AG04449 (cell line): Measurements from ENCODE around the gene CDH12.

Experiments
- CTCF ChIA-PET: fragments of 350-600 bp; formaldehyde crosslinking; extraction: SDS; loops from one replicate; lab custom pipeline; 2021; ENCODE audit warnings: antibody characterized with exemption; lab: Yijun Ruan, JAX
- POLR2A ChIA-PET: fragments of 400-600, 350-600 bp; formaldehyde crosslinking; extraction: SDS; loops from one replicate; lab custom pipeline; 2020; ENCODE audit warnings: antibody characterized with exemption, inconsistent platforms; lab: Yijun Ruan, JAX
- DNase-seq: peaks from one replicate; pipeline ENCODE4 v3.0.0-alpha.2; 2010; ENCODE audit warnings: low read depth, low spot score
- H3K4me3 ChIP-seq: 2 replicates; pipeline ENCODE4 v1.5.1; 2011; ENCODE audit warnings: low read depth, mild to moderate bottlenecking, control low read depth, low read length
- TF ChIP-seq, protein P1 (sequence below): IDR thresholded peaks from one replicate; pipeline ENCODE4 v1.5.1; 2011; ENCODE audit warnings: mild to moderate bottlenecking, moderate library complexity, low read length, control low read depth, inconsistent platforms; ENCODE audit not compliant: insufficient read depth; ENCODE audit errors: missing control alignments

The CDH12 gene

DNA sequence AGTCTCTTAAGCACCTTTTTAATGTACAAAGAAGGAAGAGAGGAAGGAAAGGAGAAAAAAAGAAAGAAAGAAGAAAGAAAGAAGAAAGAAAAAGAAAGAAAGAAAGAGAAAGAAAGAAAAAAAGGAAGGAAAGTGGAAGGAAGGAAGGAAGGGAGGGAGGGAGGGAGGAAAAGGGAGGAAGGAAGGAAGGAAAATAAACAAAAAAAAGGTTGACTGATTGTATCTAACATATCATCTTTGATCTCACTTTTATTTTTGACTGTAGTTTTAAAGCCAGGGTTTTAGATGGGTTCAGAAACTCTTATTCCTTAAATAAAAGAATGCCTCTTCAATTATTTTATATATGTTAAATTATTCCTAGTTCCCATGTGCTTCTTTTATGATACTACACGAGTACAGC, 794.5 kb downstream of the CDH12 start:
- TF ChIP-seq, protein P1, sequence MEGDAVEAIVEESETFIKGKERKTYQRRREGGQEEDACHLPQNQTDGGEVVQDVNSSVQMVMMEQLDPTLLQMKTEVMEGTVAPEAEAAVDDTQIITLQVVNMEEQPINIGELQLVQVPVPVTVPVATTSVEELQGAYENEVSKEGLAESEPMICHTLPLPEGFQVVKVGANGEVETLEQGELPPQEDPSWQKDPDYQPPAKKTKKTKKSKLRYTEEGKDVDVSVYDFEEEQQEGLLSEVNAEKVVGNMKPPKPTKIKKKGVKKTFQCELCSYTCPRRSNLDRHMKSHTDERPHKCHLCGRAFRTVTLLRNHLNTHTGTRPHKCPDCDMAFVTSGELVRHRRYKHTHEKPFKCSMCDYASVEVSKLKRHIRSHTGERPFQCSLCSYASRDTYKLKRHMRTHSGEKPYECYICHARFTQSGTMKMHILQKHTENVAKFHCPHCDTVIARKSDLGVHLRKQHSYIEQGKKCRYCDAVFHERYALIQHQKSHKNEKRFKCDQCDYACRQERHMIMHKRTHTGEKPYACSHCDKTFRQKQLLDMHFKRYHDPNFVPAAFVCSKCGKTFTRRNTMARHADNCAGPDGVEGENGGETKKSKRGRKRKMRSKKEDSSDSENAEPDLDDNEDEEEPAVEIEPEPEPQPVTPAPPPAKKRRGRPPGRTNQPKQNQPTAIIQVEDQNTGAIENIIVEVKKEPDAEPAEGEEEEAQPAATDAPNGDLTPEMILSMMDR = no peak

DNA sequence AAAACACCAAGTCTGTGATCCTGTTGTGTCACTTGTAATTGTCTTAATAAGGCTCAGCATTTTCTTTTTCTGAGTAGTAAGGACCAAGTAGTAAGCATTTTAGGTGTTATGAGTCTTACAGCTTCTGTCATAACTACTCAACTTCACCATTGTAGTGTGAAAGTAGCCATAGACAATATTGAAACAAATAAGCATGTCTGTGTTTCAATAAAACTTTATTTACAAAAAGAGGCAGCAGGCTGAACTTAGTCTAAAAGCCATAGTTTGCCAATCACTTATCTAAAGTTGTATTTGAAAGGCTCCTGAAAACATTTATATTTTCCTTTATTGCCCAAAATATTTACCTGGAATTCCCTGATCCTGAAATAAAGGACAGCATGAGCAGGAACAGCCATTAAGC, 796.1 kb downstream of the CDH12 start:
- POLR2A ChIA-PET = no interaction called here
- DNase-seq = no peak
- H3K4me3 ChIP-seq = no peak overlapping the region
- CTCF ChIA-PET = no interaction called here
- TF ChIP-seq, protein P1 = no peak

More for the DNA sequence above, 794.5 kb downstream of the CDH12 start:
- ChIA-PET CTCF (no interaction called here), POLR2A (no interaction called here)
- no peak overlapping the region for H3K4me3 ChIP-seq
- DNase-seq = no peak

DNA sequence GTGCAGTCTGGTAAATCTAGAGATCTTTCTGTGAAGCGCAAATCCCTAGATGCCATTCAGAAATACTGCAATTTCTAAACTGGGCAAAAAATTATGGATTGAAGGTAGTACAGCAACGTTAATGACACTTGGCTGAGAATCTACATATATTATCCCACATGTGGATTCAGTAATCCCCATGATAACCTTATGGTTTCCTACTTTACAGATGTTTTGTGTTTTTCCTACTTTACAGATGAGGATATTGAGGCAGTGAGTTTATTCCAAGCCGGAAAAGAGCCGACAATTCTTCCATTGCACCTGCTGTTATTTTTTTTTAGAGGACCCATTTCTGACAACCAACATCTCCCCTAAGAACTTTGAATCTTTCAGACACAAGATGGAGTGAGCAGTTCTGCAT, 796.5 kb downstream of the CDH12 start:
- CTCF ChIA-PET = no interaction called here
- DNase-seq = no peak
- POLR2A ChIA-PET = no interaction called here
- TF ChIP-seq, protein P1 = no peak
- no peak overlapping the region for H3K4me3 ChIP-seq

DNA sequence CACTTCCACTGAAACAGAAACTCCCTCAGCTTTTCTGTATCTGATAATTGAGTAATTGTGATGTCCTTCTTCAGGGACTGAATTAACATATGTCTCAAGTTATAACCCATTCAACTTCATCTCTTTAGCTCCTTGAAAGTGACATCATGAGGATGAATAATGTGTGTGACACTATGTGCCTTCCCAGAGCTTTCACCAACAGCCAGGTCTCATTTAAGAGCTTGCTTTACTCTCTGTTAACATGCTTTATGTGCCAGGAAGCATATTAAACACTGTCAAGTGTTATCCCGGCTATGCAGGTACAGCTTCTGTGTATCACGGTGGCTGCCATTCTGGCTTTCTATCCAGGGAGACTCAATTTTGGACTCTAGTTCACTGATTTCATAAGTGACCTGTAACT, 799.9 kb downstream of the CDH12 start:
- no peak for DNase-seq
- no peak overlapping the region for H3K4me3 ChIP-seq
- CTCF ChIA-PET = no interaction called here
- TF ChIP-seq, protein P1 = no peak
- POLR2A ChIA-PET = no interaction called here

DNA sequence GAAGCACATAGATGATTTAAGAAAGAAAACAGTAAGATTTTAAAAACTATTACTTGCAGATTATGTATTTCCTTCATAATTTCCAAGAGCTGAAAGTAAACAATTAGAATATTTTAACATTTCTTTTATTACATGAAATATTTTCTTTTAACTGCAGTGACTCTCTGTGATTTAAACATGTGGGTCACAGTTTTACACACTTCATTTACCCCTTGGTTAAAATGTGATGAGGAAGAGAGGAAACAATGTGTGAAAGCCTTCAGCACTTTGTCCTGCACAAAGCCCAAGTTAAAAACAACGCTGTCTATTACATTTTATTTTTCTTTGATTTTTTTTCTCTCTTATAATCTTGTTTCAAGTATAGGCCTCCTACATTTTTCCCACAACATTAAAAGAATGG, 801.3 kb downstream of the CDH12 start:
- H3K4me3 ChIP-seq = no peak overlapping the region
- TF ChIP-seq, protein P1 = no peak
- POLR2A ChIA-PET = no interaction called here
- CTCF ChIA-PET = no interaction called here
- DNase-seq = no peak

DNA sequence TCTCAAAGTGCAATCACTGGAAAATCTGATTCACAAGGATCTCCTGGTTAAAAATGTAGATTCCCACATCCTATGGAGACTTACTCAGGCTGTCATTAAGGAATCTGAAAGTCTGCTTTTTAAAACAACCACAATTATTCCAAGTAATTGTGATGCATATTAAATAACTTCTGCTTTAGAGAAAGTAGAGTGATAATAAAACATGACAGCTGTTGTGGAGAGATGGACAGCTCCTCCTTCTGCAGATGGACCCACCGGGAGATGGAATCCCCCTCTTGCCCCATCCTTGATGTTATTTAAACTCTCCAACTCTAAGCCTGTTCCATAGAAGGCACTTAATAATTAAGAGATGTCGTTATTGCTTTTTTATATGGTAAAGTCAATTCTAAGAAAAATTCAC, 802.2 kb downstream of the CDH12 start:
- no peak overlapping the region for H3K4me3 ChIP-seq
- ChIA-PET CTCF (no interaction called here), POLR2A (no interaction called here)
- TF ChIP-seq, protein P1 = no peak
- no peak for DNase-seq
